HG02870 (cell line): ENCODE measurements around the gene PNPLA2.

Experiments
- ATAC-seq: cut with Tn5 transposase; IDR thresholded peaks from one replicate; pipeline ENCODE4 v1.9.1; 2021; ENCODE audit warnings: mild to moderate bottlenecking, moderate library complexity; ENCODE audit not compliant: unreplicated experiment

PNPLA2 gene

GRCh38 chr11:818396-819128 is at the start of gene PNPLA2:
PNPLA2 (plus strand) TSS chr11:818914; CDS start chr11:819719, 805 bp downstream.
- no peak for ATAC-seq

- ATAC-seq: no peak
Observed at GRCh38 chr11:769887-770641, 48.6 kb upstream of the PNPLA2 start.

- no peak for ATAC-seq
Observed at GRCh38 chr11:770642-771616, 47.8 kb upstream of the PNPLA2 start.

DNA sequence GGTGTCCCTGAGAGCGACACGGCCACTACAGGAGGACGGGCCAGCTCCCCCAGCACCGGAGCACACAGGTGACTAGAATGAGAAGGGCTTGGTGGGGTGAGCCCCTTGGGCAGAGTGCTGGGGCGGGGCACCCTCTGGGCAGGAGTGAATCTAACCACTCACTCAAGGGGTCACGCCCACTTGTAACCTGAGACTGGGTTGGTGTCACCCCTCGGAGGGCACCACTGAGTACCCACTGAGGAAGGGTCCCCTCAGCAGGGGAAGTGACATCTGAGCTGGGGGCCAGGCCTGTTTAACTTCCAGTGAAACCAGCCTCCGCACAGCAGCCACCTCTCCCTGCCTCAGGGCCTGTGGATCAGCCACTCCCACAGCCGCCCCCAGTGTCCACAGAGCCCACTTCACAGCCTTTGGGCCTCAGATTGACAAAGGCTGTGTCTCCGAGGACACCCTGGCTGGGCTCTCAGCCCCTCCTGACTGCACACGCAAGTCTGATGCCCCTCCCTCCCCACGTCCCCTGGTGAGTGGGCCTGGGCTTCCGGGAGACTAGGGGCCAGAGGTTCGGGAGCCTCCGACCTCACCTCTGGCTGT is 47.0 kb upstream of the PNPLA2 start:
- no peak for ATAC-seq

- no peak for ATAC-seq
Observed at GRCh38 chr11:772429-773390, 46.0 kb upstream of the PNPLA2 start.

DNA sequence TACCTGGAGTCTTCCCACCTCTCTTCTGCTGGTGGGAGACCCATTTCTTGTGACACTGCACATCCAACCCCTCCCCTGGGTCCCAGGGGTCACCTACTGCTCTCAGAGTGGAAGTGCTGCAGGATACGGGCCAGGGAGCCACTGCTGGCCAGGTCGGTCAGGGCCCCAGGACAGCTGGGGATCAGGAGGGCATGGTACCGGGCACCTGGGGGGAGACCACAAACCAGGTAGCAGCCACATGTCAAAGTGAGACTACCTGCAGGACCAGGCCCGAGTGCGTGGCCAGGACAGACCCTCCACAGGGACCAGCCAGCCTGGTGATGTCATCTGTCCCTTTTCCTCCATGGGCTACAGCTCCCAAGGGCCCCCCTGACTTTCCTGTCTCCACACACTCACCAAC is 45.3 kb upstream of the PNPLA2 start:
- ATAC-seq: no peak

GRCh38 chr11:773830-774229 is 44.9 kb upstream of the PNPLA2 start:
- no peak for ATAC-seq

DNA sequence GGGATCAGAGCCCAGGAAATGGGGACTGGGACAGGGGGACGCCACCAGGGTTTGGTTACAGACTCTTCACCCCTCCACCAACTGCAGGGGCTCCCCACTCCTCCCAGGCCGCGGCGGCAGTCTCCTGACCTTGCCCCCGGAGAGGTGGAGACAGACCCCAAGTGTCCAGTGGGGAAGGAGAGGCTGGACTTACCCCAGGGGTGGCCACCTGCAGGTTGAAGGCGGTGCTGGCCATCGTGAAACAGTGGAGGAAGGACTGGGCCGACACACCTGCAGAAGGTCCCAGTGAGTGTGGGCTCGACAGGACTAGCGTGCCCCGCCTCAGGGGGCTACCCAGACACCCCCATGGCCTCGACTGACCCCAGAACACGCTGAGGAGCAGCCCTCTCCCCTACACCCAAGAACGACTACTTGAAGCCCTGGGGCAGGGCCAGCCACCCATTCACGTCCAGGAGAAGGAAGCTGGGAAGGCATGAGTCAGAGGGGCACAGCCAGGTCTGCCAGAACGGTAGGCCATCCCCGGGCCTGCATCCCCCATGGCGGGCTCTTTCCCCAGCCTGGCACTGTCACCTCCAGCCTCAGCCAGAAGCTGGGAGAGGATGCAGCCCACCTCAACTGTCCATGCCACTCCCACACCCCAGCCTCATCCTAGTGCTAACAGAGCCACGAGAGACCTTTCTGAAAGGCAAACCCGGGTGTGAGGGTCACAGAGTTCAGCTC is 43.7 kb upstream of the PNPLA2 start:
- no peak for ATAC-seq

DNA sequence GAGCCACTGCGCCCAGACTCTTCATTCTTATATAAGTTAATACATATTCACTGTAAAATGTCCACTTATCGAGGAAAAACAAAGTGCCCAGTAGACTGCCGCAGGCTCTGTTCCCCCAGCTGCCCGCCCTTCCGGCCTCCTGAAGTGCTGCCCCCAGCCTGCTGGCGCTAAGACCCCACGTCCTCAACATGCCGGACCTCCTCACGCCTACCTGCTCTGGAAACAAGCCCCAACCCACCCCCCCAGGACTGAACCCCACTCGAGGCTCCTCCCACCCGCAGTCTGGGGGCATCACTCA is 42.5 kb upstream of the PNPLA2 start:
- ATAC-seq: peak; percentile 10

DNA sequence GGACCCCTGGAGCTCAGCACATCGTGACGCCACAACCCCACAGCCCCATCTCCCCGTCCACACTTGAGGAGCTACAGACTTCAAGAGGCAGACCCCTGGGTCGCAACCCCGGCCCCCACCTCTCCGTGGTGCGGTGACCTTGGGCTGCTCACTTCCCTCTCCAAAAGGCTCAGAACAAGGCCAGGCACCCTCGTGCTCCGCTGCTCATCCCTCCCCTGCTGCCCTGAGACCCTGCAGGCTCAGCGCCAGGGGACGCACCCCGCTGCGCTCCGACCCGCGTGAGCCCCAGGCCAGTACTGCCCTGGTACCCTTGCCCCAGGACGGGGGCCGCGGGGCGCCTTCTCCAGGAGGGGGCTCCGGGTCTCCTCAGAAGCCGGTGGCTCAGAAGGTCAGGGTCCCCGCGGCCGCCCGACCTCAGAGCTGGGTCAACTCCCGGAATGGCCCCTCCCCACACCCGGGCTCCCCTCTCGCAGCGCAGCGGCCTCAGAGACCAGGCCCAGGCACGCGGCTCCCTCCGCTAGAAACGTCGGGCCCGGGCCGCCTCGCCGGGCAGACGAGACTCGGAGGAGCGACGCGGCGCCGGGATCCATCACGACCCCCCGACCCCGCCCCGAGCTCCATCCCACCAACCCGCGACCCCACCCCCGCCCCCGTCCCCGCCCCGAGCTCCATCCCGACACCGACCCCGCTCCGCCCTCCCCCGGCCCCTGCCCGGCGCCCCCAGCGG is 42.0 kb upstream of the PNPLA2 start:
- ATAC-seq: peak; percentile 25

- ATAC-seq: peak; percentile 55
Observed at GRCh38 chr11:777288-778255, 41.1 kb upstream of the PNPLA2 start, which contains the start of gene GATD1. GATD1 (minus strand) TSS chr11:777487; CDS start chr11:777462, 25 bp downstream.

DNA sequence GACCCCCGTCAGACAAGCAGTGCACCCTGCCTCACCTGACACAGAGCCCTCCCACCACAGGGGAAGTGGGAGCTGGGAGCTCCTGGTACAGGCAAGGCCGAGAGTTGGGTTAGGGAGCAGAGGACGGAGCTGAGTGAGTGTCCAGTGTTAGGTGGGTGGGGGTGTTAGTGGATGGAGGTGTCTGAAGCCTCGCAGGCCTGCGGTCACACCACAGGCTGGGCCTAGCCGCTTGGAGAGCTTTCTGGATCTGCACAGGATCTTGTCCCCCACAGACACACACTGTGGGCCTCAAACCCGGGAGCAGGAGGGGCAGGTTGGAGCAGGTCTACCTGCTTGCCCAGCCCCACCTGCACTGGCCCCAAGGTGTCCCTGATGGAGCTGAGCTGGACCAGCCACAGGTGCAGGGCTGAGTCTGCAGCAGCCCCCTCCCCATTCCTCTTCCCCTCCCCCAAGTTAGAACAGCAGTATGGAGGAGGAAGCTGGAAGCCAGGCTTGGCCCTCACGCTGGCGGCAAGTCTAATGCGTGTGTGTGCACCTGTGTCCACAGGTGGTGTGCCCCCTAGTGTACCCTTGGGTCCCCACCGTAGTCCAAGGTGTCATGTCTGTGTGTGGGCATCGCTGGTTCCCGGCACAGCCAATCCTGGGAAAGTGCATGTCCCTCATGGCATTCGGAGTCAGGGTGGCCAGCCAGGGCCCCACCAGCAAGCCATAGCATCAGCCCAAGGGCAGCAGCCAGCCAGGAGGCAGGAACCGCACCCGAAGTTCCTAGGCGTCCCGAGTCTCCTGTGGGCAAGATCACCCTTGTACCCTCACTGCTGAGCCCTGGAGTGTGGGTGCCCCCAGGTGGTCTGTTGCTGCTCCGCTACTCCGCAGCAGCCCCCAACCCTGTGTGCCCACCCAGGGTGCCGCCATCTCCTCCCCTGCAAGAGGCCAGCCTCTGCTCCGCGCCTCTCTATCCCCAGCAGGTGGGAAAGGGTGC is 39.4 kb upstream of the PNPLA2 start:
- no peak for ATAC-seq

DNA sequence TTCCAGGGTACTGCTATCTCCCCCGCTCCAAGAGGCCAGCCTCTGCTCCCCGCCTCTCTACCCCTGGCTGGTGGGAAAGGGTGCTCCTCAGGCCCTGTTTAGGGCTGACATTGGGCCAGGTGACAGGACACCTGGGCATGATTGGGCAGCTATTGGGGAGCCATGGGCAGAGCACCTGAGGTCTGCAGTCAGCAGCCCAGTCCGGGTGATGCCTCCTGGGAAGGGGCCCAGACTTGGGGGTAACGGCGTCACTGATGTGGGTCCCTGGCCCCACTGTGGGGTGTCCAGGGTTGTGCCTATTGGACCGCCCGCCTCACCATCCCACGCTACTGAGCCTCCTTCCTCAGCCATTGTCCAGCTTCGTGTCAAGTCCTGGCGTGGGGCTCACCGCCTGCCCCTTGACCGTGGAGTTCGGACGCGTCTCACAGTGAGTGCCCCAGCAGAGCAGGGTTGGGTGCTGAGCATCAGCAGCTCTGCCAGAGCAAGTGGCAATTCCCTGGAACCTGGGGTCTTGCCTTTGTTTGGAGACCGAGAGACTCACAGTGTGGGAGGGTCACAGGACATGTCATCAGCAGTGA is 38.7 kb upstream of the PNPLA2 start:
- ATAC-seq: no peak

DNA sequence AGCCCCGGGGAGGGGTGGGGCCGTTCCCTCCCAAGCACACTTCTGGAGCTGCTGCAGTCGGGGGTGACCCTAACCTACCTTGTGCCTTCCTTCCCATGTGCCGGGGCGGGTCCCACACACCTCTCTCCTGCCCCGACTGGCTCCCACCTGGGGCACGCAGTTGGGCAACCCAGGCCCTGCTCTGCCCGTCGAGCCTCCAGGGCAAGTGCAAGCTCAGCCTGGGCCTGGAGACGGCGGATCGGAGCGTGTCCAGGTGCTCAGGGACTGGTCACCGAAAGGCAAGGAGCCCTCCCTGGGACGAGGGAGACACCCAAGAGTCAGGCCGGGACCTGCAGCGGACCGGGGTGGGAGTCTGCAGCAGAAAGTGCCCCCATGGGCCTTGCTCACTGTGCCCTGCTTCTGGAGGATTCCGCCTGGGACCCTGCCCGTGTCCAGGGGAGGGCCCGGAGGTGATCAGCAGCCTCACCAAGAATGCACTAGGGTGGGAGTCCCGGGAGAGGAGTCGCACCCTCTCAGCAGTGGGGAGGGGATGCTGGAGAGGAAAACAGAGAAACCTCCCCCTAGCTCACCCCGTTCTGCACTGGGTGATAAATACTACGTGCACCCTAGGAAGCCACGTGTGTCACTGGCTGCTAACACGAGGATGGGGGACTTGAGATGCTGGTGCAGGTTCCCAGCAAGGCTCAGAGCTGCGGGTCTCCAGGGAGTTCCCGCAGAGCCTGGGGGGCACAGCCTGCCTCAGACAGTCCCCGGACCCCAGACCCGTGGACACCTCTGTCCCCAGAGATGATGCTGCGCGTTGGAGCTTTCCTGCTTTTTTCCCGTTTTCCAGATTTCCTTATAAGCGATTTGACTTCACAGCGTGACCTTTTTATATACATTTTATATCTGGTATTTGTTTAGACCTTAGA is 36.2 kb upstream of the PNPLA2 start:
- ATAC-seq: no peak

DNA sequence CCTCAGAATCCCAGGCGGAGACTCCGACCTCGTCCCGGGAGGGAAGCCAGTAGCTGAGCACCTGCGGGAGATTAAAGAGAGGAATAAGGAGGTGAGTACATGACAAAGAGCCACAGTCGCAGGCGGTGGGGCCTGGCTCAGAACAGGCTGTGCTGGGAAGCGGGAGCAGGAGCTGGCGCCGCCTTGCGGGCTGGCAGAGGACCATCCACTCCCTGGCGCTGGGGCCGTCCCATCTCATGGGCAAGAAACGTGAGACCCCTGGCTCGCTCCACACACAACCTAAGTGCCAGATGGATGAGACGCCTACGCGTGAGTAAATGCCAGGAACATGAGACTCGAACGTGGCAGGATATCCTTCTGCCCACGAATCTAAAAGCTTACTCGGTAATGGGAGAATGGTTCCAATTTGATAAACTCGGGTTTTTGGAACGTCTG is 35.1 kb upstream of the PNPLA2 start:
- no peak for ATAC-seq
